GM12873 (cell line): ENCODE results near the gene HMGB1.
A peak's percentile ranks its signal among the peaks of the same experiment; 100 is the strongest.

Experiments used
- CTCF ChIP-seq: IDR thresholded peaks from 2 replicates; pipeline ENCODE4 v1.5.1; 2012; ENCODE audit warnings: low read depth, mild to moderate bottlenecking, moderate library complexity, low read length, control low read depth; ENCODE audit not compliant: insufficient read depth; ENCODE audit errors: missing control alignments

HMGB1 gene

GRCh38 chr13:30464496-30465342 lies 1.0 kb downstream of the HMGB1 start:
- no peak for TF ChIP-seq CTCF

- TF ChIP-seq CTCF, result no peak
Observed at GRCh38 chr13:30463787-30464495, 1.8 kb downstream of the HMGB1 start.

GRCh38 chr13:30461279-30462066 lies 4.3 kb downstream of the HMGB1 start:
- TF ChIP-seq CTCF, result peak; percentile 43

- TF ChIP-seq CTCF, result no peak
Observed at GRCh38 chr13:30457306-30457891, 8.3 kb downstream of the HMGB1 start.

GRCh38 chr13:30456290-30456689 lies 9.4 kb downstream of the HMGB1 start:
- no peak for TF ChIP-seq CTCF

- no peak for TF ChIP-seq CTCF
Observed at GRCh38 chr13:30454991-30455390, 10.7 kb downstream of the HMGB1 start.

- peak; percentile 31 for TF ChIP-seq CTCF
Observed at GRCh38 chr13:30453727-30454126, 12.0 kb downstream of the HMGB1 start.
